ENCODE results near the gene ALS2.

The ALS2 gene

DNA sequence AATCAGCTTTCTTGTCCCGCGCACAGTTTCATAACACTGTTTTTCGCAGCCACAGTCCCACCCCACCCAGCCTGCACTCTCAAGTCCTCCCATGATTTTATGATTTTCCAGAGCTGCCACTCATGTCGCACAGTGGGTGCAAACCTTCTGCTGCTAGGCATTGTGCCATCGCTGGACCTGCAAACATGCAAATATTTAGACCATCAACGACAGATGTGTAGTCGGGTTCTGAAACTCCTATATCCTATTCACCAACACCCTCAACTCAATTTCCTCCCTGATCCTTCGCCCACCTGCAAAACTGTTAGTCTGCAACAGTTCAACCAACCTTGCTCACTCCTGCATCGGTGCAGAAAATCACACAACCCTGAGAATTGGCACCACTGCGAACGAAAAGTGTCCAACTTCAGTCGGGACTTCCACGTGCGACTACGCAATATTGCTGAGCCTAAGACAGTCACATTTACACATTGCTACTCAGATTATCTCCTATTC, 871 bp upstream of the ALS2 start:
- peak; percentile 78 for DNase-seq (ENCODE audit: low read depth)
- TF ChIP-seq MYC (IDR thresholded peaks at IDR 0.05; ENCODE audit: low read depth, low read length), result peak; percentile 81
- TF ChIP-seq, protein P1, sequence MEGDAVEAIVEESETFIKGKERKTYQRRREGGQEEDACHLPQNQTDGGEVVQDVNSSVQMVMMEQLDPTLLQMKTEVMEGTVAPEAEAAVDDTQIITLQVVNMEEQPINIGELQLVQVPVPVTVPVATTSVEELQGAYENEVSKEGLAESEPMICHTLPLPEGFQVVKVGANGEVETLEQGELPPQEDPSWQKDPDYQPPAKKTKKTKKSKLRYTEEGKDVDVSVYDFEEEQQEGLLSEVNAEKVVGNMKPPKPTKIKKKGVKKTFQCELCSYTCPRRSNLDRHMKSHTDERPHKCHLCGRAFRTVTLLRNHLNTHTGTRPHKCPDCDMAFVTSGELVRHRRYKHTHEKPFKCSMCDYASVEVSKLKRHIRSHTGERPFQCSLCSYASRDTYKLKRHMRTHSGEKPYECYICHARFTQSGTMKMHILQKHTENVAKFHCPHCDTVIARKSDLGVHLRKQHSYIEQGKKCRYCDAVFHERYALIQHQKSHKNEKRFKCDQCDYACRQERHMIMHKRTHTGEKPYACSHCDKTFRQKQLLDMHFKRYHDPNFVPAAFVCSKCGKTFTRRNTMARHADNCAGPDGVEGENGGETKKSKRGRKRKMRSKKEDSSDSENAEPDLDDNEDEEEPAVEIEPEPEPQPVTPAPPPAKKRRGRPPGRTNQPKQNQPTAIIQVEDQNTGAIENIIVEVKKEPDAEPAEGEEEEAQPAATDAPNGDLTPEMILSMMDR (IDR thresholded peaks at IDR 0.05; ENCODE audit: low read depth, low read length), result no peak
- TF ChIP-seq, protein P2, sequence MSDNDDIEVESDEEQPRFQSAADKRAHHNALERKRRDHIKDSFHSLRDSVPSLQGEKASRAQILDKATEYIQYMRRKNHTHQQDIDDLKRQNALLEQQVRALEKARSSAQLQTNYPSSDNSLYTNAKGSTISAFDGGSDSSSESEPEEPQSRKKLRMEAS (IDR thresholded peaks at IDR 0.05; ENCODE audit: low read depth, low read length), result peak; percentile 92
- TF ChIP-seq POLR2A (IDR thresholded peaks at IDR 0.05; ENCODE audit: extremely low read depth, insufficient read length), result no peak
- peak overlapping the region; percentile 90 for H3K4me3 ChIP-seq (ENCODE audit: low read depth, low read length)

DNA sequence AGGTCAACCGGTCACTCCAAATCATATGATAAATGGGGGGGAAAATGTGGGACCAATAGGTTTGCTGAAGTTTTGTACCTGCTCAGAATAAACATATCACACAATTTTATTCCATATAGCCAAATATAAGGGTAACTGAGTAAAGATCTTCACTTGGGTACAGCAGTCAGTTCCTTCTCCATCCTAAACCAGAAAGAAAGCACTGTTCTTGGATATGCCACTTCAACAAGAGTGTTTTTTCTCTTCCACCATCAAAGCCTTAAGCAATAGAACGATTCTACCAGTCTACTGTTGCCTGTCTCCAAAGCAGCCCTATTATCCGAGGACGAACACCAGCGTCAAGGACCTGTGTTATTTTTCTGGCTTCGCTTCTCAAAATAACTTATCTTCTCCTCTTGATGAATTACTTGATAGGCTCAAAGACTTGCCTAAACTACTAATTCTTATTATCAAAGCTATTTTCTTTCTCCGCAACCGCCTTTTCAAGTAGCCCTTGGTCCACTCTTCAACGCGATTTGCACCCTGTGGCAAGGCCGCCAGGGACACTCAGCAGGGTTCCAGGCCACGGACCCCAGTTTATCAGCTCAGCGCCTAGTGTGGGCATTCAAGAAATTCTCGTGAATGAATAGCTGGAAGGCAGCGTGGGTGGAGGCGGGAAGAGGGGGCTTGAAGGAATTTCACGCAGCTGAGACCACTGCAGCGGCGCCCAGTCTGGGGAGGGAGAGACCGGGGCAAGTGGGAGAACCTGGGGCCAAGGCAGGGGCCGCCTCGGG, 646 bp downstream of the ALS2 start:
- peak; percentile 59 for DNase-seq (ENCODE audit: low read depth)
- H3K4me3 ChIP-seq (ENCODE audit: low read depth, low read length), result peak overlapping the region; percentile 90

DNA sequence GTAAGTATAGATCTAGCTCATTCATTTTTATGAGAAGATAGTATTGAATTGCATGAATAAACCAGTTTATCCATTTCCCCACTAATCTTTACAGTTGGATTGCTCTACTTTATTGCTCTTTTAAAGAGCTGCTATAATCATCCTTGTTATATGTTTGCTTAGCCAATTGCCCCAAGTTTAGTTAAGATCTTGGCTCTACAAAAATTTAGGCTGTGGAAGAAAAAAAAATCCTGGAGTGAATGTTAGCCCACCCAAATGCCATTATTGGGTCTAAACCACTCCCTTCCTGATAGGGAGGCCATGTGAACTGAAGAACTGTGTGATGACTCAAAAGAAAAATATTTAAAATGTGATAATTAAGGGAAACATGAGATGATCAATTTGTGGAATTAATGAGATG, 2.9 kb downstream of the ALS2 start:
- peak overlapping the region; percentile 90 for H3K4me3 ChIP-seq (ENCODE audit: low read depth, low read length)
- no peak for DNase-seq (ENCODE audit: low read depth)
- TF ChIP-seq, protein P2 (IDR thresholded peaks at IDR 0.05; ENCODE audit: low read depth, low read length), result no peak
- TF ChIP-seq POLR2A (IDR thresholded peaks at IDR 0.05; ENCODE audit: extremely low read depth, insufficient read length), result no peak
- TF ChIP-seq, protein P1 (IDR thresholded peaks at IDR 0.05; ENCODE audit: low read depth, low read length), result no peak
- TF ChIP-seq MYC (IDR thresholded peaks at IDR 0.05; ENCODE audit: low read depth, low read length), result no peak

More for the DNA sequence above, 646 bp downstream of the ALS2 start:
- TF ChIP-seq POLR2A (IDR thresholded peaks at IDR 0.05; ENCODE audit: extremely low read depth, insufficient read length), result no peak
- no peak for TF ChIP-seq MYC (IDR thresholded peaks at IDR 0.05; ENCODE audit: low read depth, low read length)
- TF ChIP-seq, protein P2 (IDR thresholded peaks at IDR 0.05; ENCODE audit: low read depth, low read length), result no peak
- TF ChIP-seq, protein P1 (IDR thresholded peaks at IDR 0.05; ENCODE audit: low read depth, low read length), result no peak

DNA sequence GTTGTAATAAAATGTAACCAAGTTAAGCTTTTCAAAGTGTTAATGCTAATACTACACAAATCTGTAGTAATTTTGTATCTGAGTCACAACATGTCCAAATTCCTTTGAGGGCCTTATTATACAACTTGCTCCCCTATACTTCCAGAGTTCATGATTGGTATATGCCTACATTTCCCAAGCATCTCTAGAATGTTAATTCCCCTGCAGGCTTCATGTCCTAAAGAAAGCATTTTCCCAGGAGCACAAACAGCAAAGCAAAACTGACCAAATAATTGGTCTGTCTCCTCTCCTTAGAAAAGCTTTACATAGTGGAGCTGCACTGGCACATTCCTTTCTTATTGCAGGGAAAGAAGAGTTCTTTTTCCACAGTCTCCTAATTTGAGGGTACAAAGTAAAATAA, 3.7 kb downstream of the ALS2 start:
- no peak for DNase-seq (ENCODE audit: low read depth)
- TF ChIP-seq, protein P1 (IDR thresholded peaks at IDR 0.05; ENCODE audit: low read depth, low read length), result no peak
- TF ChIP-seq POLR2A (IDR thresholded peaks at IDR 0.05; ENCODE audit: extremely low read depth, insufficient read length) (no peak), MYC (IDR thresholded peaks at IDR 0.05; ENCODE audit: low read depth, low read length) (no peak)
- TF ChIP-seq, protein P2 (IDR thresholded peaks at IDR 0.05; ENCODE audit: low read depth, low read length), result no peak
- peak overlapping the region; percentile 26 for H3K4me3 ChIP-seq (ENCODE audit: low read depth, low read length)

DNA sequence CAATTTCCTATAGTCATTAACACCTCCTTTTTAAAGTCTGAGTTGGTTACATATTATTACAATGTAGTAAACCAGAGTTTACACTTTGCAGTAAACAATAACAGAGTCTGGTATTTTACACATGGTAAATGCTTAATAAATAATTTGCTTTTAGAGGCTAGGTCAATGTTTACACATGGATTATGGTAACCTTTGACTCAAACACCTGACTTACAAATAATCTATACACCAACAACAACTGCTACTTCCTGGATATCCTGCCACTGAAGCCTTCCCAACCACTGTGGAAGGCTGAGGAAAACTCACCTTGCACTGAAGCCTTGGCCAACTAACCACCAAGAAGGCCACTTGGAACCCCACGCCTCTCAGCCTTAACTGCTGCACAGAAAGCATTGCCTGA, 5.4 kb downstream of the ALS2 start:
- no peak for DNase-seq (ENCODE audit: low read depth)
- TF ChIP-seq, protein P1 (IDR thresholded peaks at IDR 0.05; ENCODE audit: low read depth, low read length), result no peak
- TF ChIP-seq MYC (IDR thresholded peaks at IDR 0.05; ENCODE audit: low read depth, low read length) (no peak), POLR2A (IDR thresholded peaks at IDR 0.05; ENCODE audit: extremely low read depth, insufficient read length) (no peak)
- TF ChIP-seq, protein P2 (IDR thresholded peaks at IDR 0.05; ENCODE audit: low read depth, low read length), result no peak
- H3K4me3 ChIP-seq (ENCODE audit: low read depth, low read length), result no peak overlapping the region

Measured in NB4 (cell line).